Parathyroid adenoma (tissue), 2 donors: ENCODE measurements around the gene OR8H2.
"Not testable (repeated sequence)": the region's sequence is repeated elsewhere in the genome, so short reads cannot be mapped to it uniquely, and the experiment has no call there.

Experiments used
- H2AFZ ChIP-seq: fragments of 300-600 bp; sonication (generic); one replicate; pipeline ENCODE4 v1.7.0; 2017; ENCODE audit warnings: antibody characterized with exemption, mild to moderate bottlenecking
- H3K27ac ChIP-seq: fragments of 300-600 bp; sonication (generic); one replicate; pipeline ENCODE4 v1.7.0; 2017
- H3K27me3 ChIP-seq: fragments of 300-600 bp; sonication (generic); one replicate; pipeline ENCODE4 v1.7.0; 2017; ENCODE audit warnings: low read length; ENCODE audit not compliant: control insufficient read depth, insufficient read depth
- H3K36me3 ChIP-seq: fragments of 300-600 bp; sonication (generic); one replicate; pipeline ENCODE4 v1.7.0; 2017; ENCODE audit warnings: low read length; ENCODE audit not compliant: control insufficient read depth, insufficient read depth
- H3K4me1 ChIP-seq: fragments of 300-600 bp; sonication (generic); one replicate; pipeline ENCODE4 v1.7.0; 2017; ENCODE audit warnings: control low read depth
- H3K4me2 ChIP-seq: fragments of 300-600 bp; sonication (generic); one replicate; pipeline ENCODE4 v1.7.0; 2017; ENCODE audit warnings: low read length
- H3K4me3 ChIP-seq: fragments of 300-600 bp; sonication (generic); one replicate; pipeline ENCODE4 v1.7.0; 2017; ENCODE audit warnings: low read depth, low read length
- H3K79me2 ChIP-seq: fragments of 300-600 bp; sonication (generic); one replicate; pipeline ENCODE4 v1.7.0; 2017; ENCODE audit warnings: control low read depth
- H3K9ac ChIP-seq: fragments of 300-600 bp; sonication (generic); one replicate; pipeline ENCODE4 v1.7.0; 2017; ENCODE audit warnings: mild to moderate bottlenecking
- H3K9me3 ChIP-seq: fragments of 300-600 bp; sonication (generic); one replicate; pipeline ENCODE4 v1.7.0; 2017; ENCODE audit warnings: low read length; ENCODE audit not compliant: control insufficient read depth
- TF ChIP-seq, protein P1 (sequence below): fragments of 300-600 bp; sonication (generic); IDR thresholded peaks from one replicate; pipeline ENCODE4 v1.7.0; 2017; ENCODE audit warnings: antibody characterized with exemption, mild to moderate bottlenecking
- donor health status: primary hyperparathyroidism.

Gene OR8H2

DNA sequence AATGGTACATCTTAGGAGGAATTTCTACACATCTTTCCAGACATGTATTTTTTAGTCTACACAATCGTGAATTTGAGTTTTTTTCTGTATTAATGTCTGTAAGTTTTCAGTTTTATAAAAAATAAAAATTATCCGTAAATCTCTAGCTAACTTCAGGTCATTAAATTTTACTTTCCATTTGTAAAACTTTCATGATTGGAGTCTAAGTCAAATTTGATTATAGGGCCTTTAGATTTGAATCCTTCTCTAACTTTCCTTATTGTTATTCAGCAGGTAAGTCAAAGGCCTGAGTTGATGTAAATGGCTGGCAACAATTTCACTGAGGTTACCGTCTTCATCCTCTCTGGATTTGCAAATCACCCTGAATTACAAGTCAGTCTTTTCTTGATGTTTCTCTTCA is 10.5 kb upstream of the OR8H2 start, which contains the start of gene OR8I2:
Gene OR8I2, plus strand, starts transcription at position 301 of the 400 bp plus-strand sequence. Its CDS starts 0 bp downstream, at position 301.
- H3K27me3 ChIP-seq, result no peaks in the 10 kb centered on the region
- H3K9me3 ChIP-seq, result no peaks in the 10 kb centered on the region
- H3K4me2 ChIP-seq, result no peak within 1 kb of the TSS
- TF ChIP-seq, protein P1, sequence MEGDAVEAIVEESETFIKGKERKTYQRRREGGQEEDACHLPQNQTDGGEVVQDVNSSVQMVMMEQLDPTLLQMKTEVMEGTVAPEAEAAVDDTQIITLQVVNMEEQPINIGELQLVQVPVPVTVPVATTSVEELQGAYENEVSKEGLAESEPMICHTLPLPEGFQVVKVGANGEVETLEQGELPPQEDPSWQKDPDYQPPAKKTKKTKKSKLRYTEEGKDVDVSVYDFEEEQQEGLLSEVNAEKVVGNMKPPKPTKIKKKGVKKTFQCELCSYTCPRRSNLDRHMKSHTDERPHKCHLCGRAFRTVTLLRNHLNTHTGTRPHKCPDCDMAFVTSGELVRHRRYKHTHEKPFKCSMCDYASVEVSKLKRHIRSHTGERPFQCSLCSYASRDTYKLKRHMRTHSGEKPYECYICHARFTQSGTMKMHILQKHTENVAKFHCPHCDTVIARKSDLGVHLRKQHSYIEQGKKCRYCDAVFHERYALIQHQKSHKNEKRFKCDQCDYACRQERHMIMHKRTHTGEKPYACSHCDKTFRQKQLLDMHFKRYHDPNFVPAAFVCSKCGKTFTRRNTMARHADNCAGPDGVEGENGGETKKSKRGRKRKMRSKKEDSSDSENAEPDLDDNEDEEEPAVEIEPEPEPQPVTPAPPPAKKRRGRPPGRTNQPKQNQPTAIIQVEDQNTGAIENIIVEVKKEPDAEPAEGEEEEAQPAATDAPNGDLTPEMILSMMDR, result no peak
- no peak within 1 kb of the TSS for H3K4me3 ChIP-seq
- H3K79me2 ChIP-seq, result no peaks in the 10 kb centered on the region
- H3K4me1 ChIP-seq, result no peaks in the 10 kb centered on the region
- H2AFZ ChIP-seq, result no peak within 1 kb of the TSS
- H3K36me3 ChIP-seq, result no peaks in the 10 kb centered on the region
- H3K9ac ChIP-seq, result no peak within 1 kb of the TSS
- no peak within 1 kb of the TSS for H3K27ac ChIP-seq

DNA sequence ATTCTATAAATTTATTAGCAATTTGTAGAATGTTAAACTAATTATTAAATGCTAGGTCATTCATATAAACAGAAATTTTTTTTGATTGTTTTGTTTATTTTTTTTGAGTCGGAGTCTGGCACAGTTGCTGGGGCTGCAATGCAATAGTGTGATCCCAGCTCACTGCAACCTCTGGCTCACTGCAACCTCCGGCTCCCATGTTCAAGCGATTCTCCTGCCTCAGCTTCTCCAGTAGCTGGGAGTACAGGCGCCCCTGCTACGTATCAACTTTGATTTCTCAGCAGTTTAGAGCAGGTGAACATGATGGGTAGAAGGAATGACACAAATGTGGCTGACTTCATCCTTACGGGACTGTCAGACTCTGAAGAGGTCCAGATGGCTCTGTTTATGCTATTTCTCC is 18.6 kb downstream of the OR8H2 start, which contains the start of gene OR8H3:
Gene OR8H3, plus strand, starts transcription at position 301 of the 400 bp plus-strand sequence. Its CDS starts 0 bp downstream, at position 301.
- Histone ChIP-seq H3K27me3 (no peaks in the 10 kb centered on the region), H3K4me3 (no peak within 1 kb of the TSS), H3K4me2 (no peak within 1 kb of the TSS), H3K79me2 (no peaks in the 10 kb centered on the region), H3K9me3 (no peaks in the 10 kb centered on the region), H3K36me3 (no peaks in the 10 kb centered on the region), H3K4me1 (no peaks in the 10 kb centered on the region), H3K9ac (no peak within 1 kb of the TSS), H3K27ac (no peak within 1 kb of the TSS), H2AFZ (no peak within 1 kb of the TSS)
- TF ChIP-seq, protein P1, result no peak

DNA sequence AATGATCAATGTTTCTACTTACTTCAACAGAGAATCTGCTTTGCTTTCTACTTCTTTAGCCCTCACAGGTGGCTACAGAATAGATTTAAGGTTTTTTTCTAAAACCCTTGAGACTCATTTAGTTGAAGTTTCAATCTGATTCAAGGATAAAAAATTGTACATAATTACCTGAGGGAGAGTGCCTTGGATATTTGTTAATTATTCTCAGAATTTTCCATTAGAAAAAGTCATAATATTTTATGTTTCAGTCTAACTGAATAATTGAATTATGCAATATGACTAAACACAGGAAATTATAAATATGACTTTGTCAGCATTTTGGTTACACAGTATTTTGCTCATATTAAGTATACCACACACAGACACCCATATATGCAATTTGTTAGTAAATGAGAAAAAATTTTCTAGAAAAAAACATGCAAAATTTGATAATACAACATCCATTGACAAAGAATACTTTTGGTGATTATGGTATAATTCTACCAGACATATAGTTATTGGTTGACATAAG is 36.7 kb downstream of the OR8H2 start, which contains the start of gene OR8J3:
Gene OR8J3, minus strand, starts transcription at position 51 of the 511 bp plus-strand sequence. CDS start 2,483 bp downstream, outside the sequence.
- Histone ChIP-seq H3K4me2 (no peak within 1 kb of the TSS), H3K9me3 (no peaks in the 10 kb centered on the region), H3K27me3 (no peaks in the 10 kb centered on the region), H3K79me2 (no peaks in the 10 kb centered on the region), H3K9ac (no peak within 1 kb of the TSS), H3K36me3 (no peaks in the 10 kb centered on the region), H3K4me1 (no peaks in the 10 kb centered on the region), H2AFZ (no peak within 1 kb of the TSS), H3K4me3 (no peak within 1 kb of the TSS), H3K27ac (no peak within 1 kb of the TSS)
- TF ChIP-seq, protein P1, result no peak

DNA sequence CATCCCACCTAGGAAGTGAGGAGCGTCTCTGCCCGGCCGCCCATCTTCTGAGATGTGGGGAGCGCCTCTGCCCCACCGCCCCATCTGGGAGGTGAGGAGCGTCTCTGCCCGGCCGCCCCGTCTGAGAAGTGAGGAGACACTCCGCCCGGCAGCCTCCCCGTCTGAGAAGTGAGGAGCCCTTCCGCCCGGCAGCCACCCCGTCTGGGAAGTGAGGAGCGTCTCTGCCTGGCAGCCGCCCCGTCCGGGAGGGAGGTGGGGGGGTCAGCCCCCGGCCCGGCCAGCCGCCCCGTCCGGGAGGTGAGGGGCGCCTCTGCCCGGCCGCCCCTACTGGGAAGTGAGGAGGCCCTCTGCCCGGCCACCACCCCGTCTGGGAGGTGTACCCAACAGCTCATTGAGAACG is 40.2 kb downstream of the OR8H2 start:
- not testable (repeated sequence) for H3K79me2 ChIP-seq, H3K36me3 ChIP-seq

DNA sequence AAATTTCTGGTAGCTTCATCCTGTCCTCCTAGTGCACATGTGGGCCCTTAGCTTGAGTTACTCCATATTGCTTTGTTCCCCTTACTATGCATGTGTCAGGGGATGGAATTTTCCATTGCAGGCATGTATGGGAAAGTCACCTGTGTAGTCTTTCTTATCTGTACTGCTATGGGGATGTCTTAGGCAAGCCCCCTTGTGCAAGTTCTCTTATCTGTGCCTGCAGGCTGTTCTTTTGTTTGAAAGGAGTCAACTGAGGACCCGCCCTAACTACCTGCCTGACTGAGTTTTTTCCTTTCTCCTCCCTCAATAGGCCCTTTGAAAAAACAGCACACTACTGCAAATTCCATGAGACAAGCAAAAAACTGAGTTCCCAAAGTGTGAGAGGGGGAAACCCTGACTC is 47.9 kb downstream of the OR8H2 start:
- Histone ChIP-seq H3K9ac (no peak overlapping the region), H3K4me2 (no peak overlapping the region), H3K9me3 (no peaks in the 10 kb centered on the region), H3K27me3 (no peaks in the 10 kb centered on the region), H3K36me3 (no peaks in the 10 kb centered on the region), H2AFZ (no peak overlapping the region), H3K79me2 (no peaks in the 10 kb centered on the region), H3K27ac (no peak overlapping the region), H3K4me1 (no peaks in the 10 kb centered on the region), H3K4me3 (no peak overlapping the region)
- TF ChIP-seq, protein P1, result no peak

More for the DNA sequence above, 40.2 kb downstream of the OR8H2 start:
- H3K9ac ChIP-seq, H3K27ac ChIP-seq, H3K4me3 ChIP-seq, H3K27me3 ChIP-seq, H3K9me3 ChIP-seq, H2AFZ ChIP-seq, H3K4me2 ChIP-seq, H3K4me1 ChIP-seq: not testable (repeated sequence)
